Right renal cortex interstitium (tissue), 3 donors: ENCODE measurements around the gene STT3B. TPM values are rescaled to one million over a fixed set of nuclear protein-coding genes. Genes with fewer than 3 reads are reported as not detected.

Experiments used
- DNase-seq, 3 donors: peaks; one replicate each; pipeline ENCODE4 v3.0.0-alpha.2; 2013; ENCODE audit warnings: low read depth in 3 of 3, low spot score in 2 of 3
- polyA plus RNA-seq, 3 donors: library from polyadenylated mRNA; unstranded; fragments of 120-200 nt; gene quantifications; one replicate each; pipeline ENCODE4 v1.2.1, GENCODE V29; 2013; ENCODE audit not compliant: insufficient read length in 3 of 3

The STT3B gene
- polyA plus RNA-seq, 3 donors, result 198 to 208 (median 206) TPM

DNA sequence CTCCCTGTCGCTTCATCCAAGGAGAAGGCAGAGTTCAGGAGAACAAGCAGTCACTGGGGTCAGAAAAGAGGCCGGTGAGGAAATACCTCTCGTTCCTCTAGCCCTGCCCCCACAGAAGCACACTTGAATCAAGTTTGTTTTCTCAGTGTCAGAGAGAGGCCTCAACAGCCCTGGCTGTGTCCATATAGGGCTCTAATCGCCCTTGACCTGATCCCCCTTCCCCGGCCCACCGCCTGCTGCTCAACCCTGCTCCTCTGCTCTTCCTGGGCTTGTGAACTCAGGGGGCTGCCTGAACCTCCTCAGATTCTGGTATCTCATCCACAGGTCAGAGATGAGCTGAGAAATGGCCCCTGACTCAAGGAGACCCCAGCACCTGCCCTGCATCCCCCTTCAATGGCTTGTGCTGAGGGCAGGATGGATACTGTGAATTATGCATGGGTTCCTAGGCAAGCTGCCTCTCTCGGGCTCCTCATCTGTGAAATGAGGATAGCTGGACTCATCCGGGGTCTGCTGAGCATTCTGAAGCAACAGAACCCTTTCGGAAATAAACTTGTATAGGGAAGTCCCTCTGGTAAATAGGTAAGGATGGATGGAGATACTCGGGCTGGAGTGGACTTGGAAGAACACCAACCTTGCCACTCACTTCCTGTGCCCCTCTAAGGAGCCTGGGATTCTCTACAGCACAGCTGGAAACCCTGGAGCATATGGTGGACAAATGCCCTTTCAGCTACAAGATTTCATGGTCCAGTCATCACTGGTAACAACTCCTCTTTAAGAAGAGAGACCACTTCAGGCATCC, 147.5 kb downstream of the STT3B start:
- no peak for DNase-seq
